HFF-Myc (cell line): ENCODE data around the gene PRELP.

ENCODE experiments used
- DNase-seq: peaks from one replicate; pipeline ENCODE4 v3.0.0-alpha.2; 2011; ENCODE audit warnings: low read depth; ENCODE audit errors: extremely low read depth
- H3K4me3 ChIP-seq: replicated peaks from 2 replicates; pipeline ENCODE4 v1.5.1; 2011; ENCODE audit warnings: low read depth, mild to moderate bottlenecking, control low read depth, low read length
- CTCF ChIP-seq: IDR thresholded peaks from 2 replicates; pipeline ENCODE4 v1.5.1; 2012; ENCODE audit warnings: mild to moderate bottlenecking, low read depth, low read length, control low read depth; ENCODE audit errors: missing control alignments

Gene PRELP

GRCh38 chr1:203437696-203438315 is 37.8 kb upstream of the PRELP start:
- no peak overlapping the region for H3K4me3 ChIP-seq
- TF ChIP-seq CTCF: no peak
- no peak for DNase-seq

- DNase-seq: no peak
- H3K4me3 ChIP-seq: no peak overlapping the region
- TF ChIP-seq CTCF: no peak
Observed at GRCh38 chr1:203439131-203439730, 36.4 kb upstream of the PRELP start.

- peak; percentile 41 for DNase-seq
- no peak overlapping the region for H3K4me3 ChIP-seq
- peak; percentile 60 for TF ChIP-seq CTCF
Observed at GRCh38 chr1:203440771-203441170, 34.8 kb upstream of the PRELP start.

- H3K4me3 ChIP-seq: no peak overlapping the region
- no peak for TF ChIP-seq CTCF
- DNase-seq: no peak
Observed at GRCh38 chr1:203441766-203442165, 33.8 kb upstream of the PRELP start.

- TF ChIP-seq CTCF: no peak
- H3K4me3 ChIP-seq: no peak overlapping the region
- no peak for DNase-seq
Observed at GRCh38 chr1:203442821-203443220, 32.8 kb upstream of the PRELP start.

- TF ChIP-seq CTCF: no peak
- H3K4me3 ChIP-seq: no peak overlapping the region
- no peak for DNase-seq
Observed at GRCh38 chr1:203443296-203443695, 32.3 kb upstream of the PRELP start.
